Right atrium auricular region (tissue), 2 donors: ENCODE measurements around the gene CD38. TPM values are rescaled to one million over a fixed set of nuclear protein-coding genes. Genes with fewer than 3 reads are reported as not detected.

Experiments used
- DNase-seq: peaks from one replicate; pipeline ENCODE4 v3.0.0-alpha.2; 2019; ENCODE audit warnings: low spot score
- H3K27ac ChIP-seq, 2 donors: fragments of 200-600 bp; sonication (generic); 1 replicate in 1 of 2; 2 replicates in 1 of 2; pipeline ENCODE4 v1.5.1; 2016 to 2019
- H3K27me3 ChIP-seq, 2 donors: fragments of 200-600 bp; sonication (generic); one replicate each; pipeline versions ENCODE4 v1.5.1 to v1.6.0; 2017 to 2019
- H3K36me3 ChIP-seq: fragments of 200-600 bp; sonication (generic); one replicate; pipeline ENCODE4 v1.5.1; 2016
- H3K4me1 ChIP-seq, 2 donors: fragments of 200-600 bp; sonication (generic); one replicate each; pipeline versions ENCODE4 v1.5.1 to v1.6.0; 2017 to 2019
- H3K4me3 ChIP-seq, 2 donors: fragments of 200-600 bp; sonication (generic); 1 replicate in 1 of 2; 2 replicates in 1 of 2; pipeline ENCODE4 v1.5.1; 2017 to 2019; ENCODE audit warnings: mild to moderate bottlenecking in 1 of 2, moderate library complexity in 1 of 2
- H3K9me3 ChIP-seq, 2 donors: fragments of 200-600 bp; sonication (generic); one replicate each; pipeline ENCODE4 v1.5.1; 2019
- total RNA-seq, 2 donors: library from RNA; depleted of rRNA; stranded (reverse); fragments of >200 nt; gene quantifications; one replicate each; pipeline ENCODE4 v1.1.0, GENCODE V29; 2016
- TF ChIP-seq, protein P1 (sequence below), 2 donors: fragments of 200-600 bp; sonication (generic); IDR thresholded peaks; one replicate each; pipeline ENCODE4 v1.5.1; 2019; ENCODE audit warnings: antibody characterized with exemption in 2 of 2

CD38 gene
- total RNA-seq, 2 donors from 2014 or later = 3.1 to 4.9 TPM

DNA sequence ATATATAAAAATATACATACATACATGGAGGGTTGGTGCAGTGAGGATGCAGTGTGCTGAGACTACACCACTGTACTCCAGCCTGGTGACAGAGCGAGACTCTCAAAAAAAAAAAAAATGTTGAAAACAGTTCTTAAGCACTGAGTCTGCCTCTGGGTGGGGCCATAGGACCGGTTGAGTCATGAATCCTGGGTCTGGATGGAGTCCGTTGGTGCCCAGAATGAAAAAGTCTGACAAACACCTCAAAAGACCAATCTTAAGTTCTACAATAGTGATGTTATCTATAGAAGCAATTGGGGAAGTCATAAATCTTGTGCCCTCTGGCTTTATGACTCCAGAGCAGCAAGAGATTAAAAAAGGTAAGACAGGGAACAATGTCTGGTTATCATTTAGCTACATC lies 90.0 kb downstream of the CD38 start:
- Histone ChIP-seq H3K9me3 (no peaks in the 10 kb centered on the region), H3K4me3 (no peak overlapping the region), H3K4me1 (no peaks in the 10 kb centered on the region), H3K27me3 (no peaks in the 10 kb centered on the region), H3K36me3 (no peaks in the 10 kb centered on the region), H3K27ac (no peak overlapping the region)
- TF ChIP-seq, protein P1, sequence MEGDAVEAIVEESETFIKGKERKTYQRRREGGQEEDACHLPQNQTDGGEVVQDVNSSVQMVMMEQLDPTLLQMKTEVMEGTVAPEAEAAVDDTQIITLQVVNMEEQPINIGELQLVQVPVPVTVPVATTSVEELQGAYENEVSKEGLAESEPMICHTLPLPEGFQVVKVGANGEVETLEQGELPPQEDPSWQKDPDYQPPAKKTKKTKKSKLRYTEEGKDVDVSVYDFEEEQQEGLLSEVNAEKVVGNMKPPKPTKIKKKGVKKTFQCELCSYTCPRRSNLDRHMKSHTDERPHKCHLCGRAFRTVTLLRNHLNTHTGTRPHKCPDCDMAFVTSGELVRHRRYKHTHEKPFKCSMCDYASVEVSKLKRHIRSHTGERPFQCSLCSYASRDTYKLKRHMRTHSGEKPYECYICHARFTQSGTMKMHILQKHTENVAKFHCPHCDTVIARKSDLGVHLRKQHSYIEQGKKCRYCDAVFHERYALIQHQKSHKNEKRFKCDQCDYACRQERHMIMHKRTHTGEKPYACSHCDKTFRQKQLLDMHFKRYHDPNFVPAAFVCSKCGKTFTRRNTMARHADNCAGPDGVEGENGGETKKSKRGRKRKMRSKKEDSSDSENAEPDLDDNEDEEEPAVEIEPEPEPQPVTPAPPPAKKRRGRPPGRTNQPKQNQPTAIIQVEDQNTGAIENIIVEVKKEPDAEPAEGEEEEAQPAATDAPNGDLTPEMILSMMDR (IDR thresholded peaks at IDR 0.05) = no peak
- no peak for DNase-seq

DNA sequence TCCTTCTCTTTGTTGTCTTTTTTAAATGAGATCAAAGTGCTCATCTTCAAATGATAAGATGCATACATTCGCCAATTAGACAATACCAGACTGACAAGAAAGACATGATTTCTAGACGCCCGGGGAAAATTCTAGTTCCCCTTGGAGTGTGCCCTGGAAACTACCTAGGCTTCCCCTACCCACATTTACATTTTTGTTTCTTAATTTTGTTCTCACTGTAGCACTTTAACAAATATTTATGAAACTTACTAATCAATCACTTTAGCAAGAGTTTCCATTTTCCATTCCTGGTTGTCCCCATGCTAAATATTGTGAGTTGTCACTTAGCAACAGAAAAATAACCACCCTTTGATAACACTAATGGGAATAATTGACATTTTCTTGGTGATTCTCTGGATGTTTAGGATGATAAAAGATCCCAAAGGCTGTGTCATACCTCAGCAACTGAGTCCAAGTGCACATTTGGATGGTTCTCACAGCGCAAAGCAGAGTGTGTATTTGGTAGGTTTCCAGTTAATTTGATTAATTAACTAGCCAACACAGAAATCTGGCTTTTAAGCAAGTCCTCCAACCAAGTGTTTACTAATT lies 90.8 kb downstream of the CD38 start:
- H3K36me3 ChIP-seq = no peaks in the 10 kb centered on the region
- H3K27ac ChIP-seq = no peak overlapping the region
- no peaks in the 10 kb centered on the region for H3K27me3 ChIP-seq
- H3K9me3 ChIP-seq = no peaks in the 10 kb centered on the region
- no peaks in the 10 kb centered on the region for H3K4me1 ChIP-seq
- TF ChIP-seq, protein P1 (IDR thresholded peaks at IDR 0.05) = no peak
- no peak overlapping the region for H3K4me3 ChIP-seq
- DNase-seq = no peak

DNA sequence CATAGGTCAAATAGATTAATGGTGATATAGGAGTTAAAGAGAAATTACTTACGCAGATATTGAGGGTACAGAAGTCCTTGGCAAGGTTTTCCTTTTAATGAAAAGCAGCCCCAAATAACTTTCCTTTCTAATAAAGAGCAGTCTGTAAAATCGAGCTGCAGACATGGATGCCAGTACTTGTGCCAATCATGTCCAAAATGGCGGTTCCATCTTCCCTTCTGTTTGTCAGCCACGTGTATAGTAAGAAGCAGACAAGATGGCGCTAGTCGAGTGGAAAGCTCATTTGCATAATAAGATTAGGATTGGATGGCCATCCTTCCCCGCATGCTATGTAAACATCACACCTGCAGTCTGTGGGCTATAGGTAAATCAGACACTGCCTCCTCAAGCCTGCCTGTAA lies 92.0 kb downstream of the CD38 start:
- H3K4me1 ChIP-seq = no peaks in the 10 kb centered on the region
- no peak for DNase-seq
- no peaks in the 10 kb centered on the region for H3K9me3 ChIP-seq
- TF ChIP-seq, protein P1 (IDR thresholded peaks at IDR 0.05) = no peak
- no peaks in the 10 kb centered on the region for H3K36me3 ChIP-seq
- no peaks in the 10 kb centered on the region for H3K27me3 ChIP-seq
- H3K27ac ChIP-seq = no peak overlapping the region
- no peak overlapping the region for H3K4me3 ChIP-seq

DNA sequence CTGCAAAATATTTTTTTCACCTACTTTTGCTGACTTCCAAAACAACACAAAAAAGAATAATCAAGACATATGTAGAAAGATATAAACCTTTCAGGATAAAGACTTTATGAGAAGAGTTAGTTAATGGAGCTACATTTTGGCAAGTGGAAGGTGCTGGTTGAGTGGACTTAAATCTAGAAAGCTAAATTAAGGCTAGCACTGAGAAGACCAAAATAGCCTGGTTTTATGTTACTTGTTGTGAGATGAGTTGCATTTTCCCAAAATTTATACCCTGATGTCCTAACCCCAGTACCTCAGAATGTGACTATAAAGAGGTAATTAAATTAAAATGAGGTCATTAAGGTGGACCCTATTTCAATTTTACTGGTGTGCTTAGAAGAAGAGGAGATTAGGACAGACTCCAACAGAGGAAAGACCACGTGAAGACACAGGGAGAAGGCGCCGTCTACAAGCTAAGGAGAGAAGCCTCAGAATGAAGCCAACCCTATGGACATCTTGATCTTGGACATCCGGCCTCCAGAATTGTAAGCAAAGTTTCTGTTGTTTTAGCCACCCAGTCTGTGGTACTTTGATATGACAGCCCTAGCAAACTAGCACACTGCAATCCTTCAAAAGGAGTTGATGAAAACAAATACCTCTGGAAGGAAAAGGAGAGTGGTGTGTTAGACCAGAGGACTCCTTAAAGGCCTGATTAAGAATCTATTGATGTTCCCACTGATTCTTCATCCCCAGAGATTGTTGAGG lies 93.0 kb downstream of the CD38 start:
- TF ChIP-seq, protein P1 (IDR thresholded peaks at IDR 0.05) = no peak
- Histone ChIP-seq H3K4me1 (no peaks in the 10 kb centered on the region), H3K9me3 (no peaks in the 10 kb centered on the region), H3K36me3 (no peaks in the 10 kb centered on the region), H3K27ac (no peak overlapping the region), H3K27me3 (no peaks in the 10 kb centered on the region), H3K4me3 (no peak overlapping the region)
- no peak for DNase-seq

DNA sequence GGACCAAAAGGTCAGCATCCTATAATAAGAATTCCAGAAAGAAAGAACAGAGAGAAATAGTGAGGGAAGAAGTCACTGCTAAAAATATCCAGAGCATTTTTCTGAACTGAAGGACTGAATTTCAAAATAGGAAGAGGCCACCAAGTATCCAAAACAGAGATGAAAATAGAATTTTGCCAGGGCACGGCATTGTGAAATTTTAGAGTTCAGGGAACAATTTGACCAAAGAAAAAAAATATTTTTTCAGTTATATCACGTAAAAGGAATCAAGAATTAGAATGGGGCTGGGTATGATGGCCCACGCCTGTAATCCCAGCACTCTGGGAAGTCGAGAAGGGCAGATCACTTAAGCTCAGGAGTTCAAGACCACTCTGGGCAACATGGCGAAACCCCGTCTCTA lies 95.0 kb downstream of the CD38 start:
- Histone ChIP-seq H3K27me3 (no peaks in the 10 kb centered on the region), H3K36me3 (no peaks in the 10 kb centered on the region), H3K4me1 (no peaks in the 10 kb centered on the region), H3K9me3 (peaks cover 0 to 4% of the 10 kb centered on the region in 2 donors), H3K4me3 (no peak overlapping the region), H3K27ac (peak overlapping the region in 1 of 2 donors; percentile 66)
- DNase-seq = peak; percentile 61
- TF ChIP-seq, protein P1 (IDR thresholded peaks at IDR 0.05) = no peak
